Stimulated activated naive CD8-positive, alpha-beta T cell treated with anti-CD3 and anti-CD28 coated beads, Interleukin-15, Interleukin-2, amounts not matched to agents 100 U/mL and 50 U/mL, for 24 hours (primary cell): ENCODE results near the gene SOS2.

ENCODE experiments used
- ATAC-seq: fragments of 150-1000 bp; cut with Tn5 transposase; one replicate; pipeline ENCODE4 v1.10.0; 2021
- DNase-seq: peaks from one replicate; pipeline ENCODE4 v3.0.0; 2021

Gene SOS2

GRCh38 chr14:50231475-50232275, at the start of gene SOS2:
TSS of gene SOS2 (minus strand) at chr14:50231578. CDS start at chr14:50231283, 295 bp downstream.
- peak; percentile 82 for DNase-seq
- ATAC-seq: peak; percentile 85

- no peak for DNase-seq
Measured at GRCh38 chr14:50272498-50272897, 41.1 kb upstream of the SOS2 start.

GRCh38 chr14:50270932-50271331, 39.6 kb upstream of the SOS2 start:
- DNase-seq: no peak

More at GRCh38 chr14:50272498-50272897, 41.1 kb upstream of the SOS2 start:
- no peak for ATAC-seq

GRCh38 chr14:50265029-50265428, 33.7 kb upstream of the SOS2 start:
- no peak for ATAC-seq
- DNase-seq: no peak

More at GRCh38 chr14:50270932-50271331, 39.6 kb upstream of the SOS2 start:
- no peak for ATAC-seq

- DNase-seq: no peak
- ATAC-seq: no peak
Measured at GRCh38 chr14:50263321-50263720, 31.9 kb upstream of the SOS2 start.

- ATAC-seq (no peak), DNase-seq (no peak)
Measured at GRCh38 chr14:50262865-50263264, 31.5 kb upstream of the SOS2 start.

GRCh38 chr14:50260511-50260910, 29.1 kb upstream of the SOS2 start:
- no peak for ATAC-seq
- no peak for DNase-seq

GRCh38 chr14:50260072-50260471, 28.7 kb upstream of the SOS2 start:
- ATAC-seq: no peak
- no peak for DNase-seq

- DNase-seq (no peak), ATAC-seq (no peak)
Measured at GRCh38 chr14:50257732-50258131, 26.4 kb upstream of the SOS2 start.

GRCh38 chr14:50254248-50254647, 22.9 kb upstream of the SOS2 start:
- DNase-seq: no peak
- ATAC-seq: no peak

- ATAC-seq (no peak), DNase-seq (no peak)
Measured at GRCh38 chr14:50249136-50249775, 17.9 kb upstream of the SOS2 start.

- DNase-seq (no peak), ATAC-seq (no peak)
Measured at GRCh38 chr14:50247245-50247644, 15.9 kb upstream of the SOS2 start.

GRCh38 chr14:50242566-50243310, 11.4 kb upstream of the SOS2 start:
- no peak for ATAC-seq
- no peak for DNase-seq

GRCh38 chr14:50242096-50242495, 10.7 kb upstream of the SOS2 start:
- ATAC-seq: no peak
- no peak for DNase-seq

- DNase-seq (no peak), ATAC-seq (no peak)
Measured at GRCh38 chr14:50237427-50237826, 6.0 kb upstream of the SOS2 start.

GRCh38 chr14:50233951-50234250, 2.5 kb upstream of the SOS2 start:
- ATAC-seq: no peak
- DNase-seq: no peak

- no peak for ATAC-seq
- no peak for DNase-seq
Measured at GRCh38 chr14:50233166-50233950, 2.0 kb upstream of the SOS2 start.

- ATAC-seq (no peak), DNase-seq (no peak)
Measured at GRCh38 chr14:50232276-50232642, 881 bp upstream of the SOS2 start.

- DNase-seq (peak; percentile 53), ATAC-seq (peak; percentile 16)
Measured at GRCh38 chr14:50230701-50231474, 490 bp downstream of the SOS2 start.

- ATAC-seq: no peak
- DNase-seq: no peak
Measured at GRCh38 chr14:50230401-50230700, 1.0 kb downstream of the SOS2 start.

- DNase-seq (no peak), ATAC-seq (no peak)
Measured at GRCh38 chr14:50229681-50230080, 1.7 kb downstream of the SOS2 start.

GRCh38 chr14:50228313-50228712, 3.1 kb downstream of the SOS2 start:
- no peak for DNase-seq
- no peak for ATAC-seq
